ENCODE data around the gene PPP3R1.

DNA sequence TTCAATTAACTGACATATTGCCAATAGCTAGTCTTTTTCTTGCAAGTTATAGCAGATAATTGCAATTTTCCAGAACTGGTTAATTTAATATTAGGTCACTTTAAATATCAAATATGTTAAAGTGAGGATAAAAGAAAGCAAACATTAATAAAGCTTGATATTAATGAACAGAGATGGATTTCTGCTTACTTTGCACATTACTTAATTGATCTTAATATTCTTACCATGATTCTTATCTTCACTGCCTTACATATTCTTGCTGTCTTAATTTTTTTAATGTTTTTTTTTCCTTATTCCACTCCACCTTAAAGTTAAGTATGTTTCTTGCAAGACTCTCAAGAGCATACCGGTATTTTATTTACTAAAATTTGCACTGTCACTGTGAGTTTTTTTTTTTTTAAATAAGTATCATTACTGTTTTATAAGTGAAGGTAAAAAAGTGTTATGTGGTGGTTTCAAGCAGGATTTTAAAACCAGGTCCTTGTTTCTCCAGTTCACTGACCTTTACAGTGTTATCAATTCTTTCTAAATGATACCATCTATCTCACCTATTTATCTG is 33.9 kb downstream of the PPP3R1 start:
- TF ChIP-seq, protein P1, sequence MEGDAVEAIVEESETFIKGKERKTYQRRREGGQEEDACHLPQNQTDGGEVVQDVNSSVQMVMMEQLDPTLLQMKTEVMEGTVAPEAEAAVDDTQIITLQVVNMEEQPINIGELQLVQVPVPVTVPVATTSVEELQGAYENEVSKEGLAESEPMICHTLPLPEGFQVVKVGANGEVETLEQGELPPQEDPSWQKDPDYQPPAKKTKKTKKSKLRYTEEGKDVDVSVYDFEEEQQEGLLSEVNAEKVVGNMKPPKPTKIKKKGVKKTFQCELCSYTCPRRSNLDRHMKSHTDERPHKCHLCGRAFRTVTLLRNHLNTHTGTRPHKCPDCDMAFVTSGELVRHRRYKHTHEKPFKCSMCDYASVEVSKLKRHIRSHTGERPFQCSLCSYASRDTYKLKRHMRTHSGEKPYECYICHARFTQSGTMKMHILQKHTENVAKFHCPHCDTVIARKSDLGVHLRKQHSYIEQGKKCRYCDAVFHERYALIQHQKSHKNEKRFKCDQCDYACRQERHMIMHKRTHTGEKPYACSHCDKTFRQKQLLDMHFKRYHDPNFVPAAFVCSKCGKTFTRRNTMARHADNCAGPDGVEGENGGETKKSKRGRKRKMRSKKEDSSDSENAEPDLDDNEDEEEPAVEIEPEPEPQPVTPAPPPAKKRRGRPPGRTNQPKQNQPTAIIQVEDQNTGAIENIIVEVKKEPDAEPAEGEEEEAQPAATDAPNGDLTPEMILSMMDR (IDR thresholded peaks at IDR 0.05) = no peak
- no peak for TF ChIP-seq POLR2A (IDR thresholded peaks at IDR 0.05)

Measured in esophagus squamous epithelium (tissue), 4 donors.